Loucy (cell line): ENCODE measurements around the gene DNAH17.

Experiments used
- EZH2phosphoT487 ChIP-seq: fragments of 200-600 bp; IDR thresholded peaks from 2 replicates; pipeline ENCODE4 v1.6.1; 2018; ENCODE audit warnings: antibody characterized with exemption, mild to moderate bottlenecking, moderate library complexity, borderline replicate concordance
- TF ChIP-seq, protein P1 (sequence below): fragments of 200-600 bp; sonication (generic); conservative IDR thresholded peaks from 2 replicates; pipeline ENCODE4 v1.5.1; 2014; ENCODE audit warnings: mild to moderate bottlenecking, antibody characterized with exemption, low read length

DNA sequence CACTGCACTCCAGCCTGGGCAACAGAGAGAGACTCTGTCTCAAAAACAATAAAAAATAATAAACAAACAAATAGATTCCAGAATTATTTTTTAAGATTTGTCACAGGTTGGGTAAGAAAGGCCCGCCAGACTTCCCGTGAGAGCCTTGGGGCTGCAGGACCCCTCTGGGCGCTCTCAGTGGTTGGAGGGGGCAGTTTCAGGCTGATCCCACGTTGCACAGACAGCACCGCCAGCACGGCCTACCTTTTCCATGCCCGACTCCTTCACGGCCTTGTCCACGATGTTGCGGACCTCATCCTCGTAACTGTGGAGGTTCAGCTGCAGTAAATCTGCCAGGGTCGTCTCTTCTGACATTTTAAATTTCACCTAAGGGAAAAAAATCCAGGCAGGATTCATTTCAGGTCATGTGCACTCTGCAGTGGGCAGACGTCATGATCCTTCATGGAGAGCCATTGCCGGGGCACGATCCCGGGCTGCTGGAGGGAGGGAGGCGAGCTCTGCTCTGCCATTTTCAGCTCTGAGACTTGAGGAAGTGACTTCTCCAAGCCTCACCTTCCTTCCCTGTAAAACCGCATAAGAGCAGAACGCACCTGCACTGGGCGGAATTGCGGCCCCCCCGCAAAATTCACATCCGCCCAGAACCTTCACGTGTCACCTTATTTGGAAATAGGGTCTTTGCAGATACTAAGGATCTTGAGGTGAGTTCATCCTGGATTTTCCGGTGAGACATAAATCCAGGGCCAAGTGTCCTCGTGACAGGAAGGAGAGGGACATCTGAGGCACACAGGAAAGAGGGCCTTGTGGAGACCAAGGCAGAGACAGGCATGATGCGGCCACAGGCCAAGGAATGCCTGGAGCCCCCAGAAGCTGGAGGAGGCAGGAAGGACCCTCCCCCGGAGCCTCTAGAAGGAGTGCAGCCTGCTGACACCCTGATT, 66.8 kb downstream of the DNAH17 start:
- TF ChIP-seq, protein P1, sequence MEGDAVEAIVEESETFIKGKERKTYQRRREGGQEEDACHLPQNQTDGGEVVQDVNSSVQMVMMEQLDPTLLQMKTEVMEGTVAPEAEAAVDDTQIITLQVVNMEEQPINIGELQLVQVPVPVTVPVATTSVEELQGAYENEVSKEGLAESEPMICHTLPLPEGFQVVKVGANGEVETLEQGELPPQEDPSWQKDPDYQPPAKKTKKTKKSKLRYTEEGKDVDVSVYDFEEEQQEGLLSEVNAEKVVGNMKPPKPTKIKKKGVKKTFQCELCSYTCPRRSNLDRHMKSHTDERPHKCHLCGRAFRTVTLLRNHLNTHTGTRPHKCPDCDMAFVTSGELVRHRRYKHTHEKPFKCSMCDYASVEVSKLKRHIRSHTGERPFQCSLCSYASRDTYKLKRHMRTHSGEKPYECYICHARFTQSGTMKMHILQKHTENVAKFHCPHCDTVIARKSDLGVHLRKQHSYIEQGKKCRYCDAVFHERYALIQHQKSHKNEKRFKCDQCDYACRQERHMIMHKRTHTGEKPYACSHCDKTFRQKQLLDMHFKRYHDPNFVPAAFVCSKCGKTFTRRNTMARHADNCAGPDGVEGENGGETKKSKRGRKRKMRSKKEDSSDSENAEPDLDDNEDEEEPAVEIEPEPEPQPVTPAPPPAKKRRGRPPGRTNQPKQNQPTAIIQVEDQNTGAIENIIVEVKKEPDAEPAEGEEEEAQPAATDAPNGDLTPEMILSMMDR = no peak
- no peak for TF ChIP-seq EZH2phosphoT487
